Transverse colon (tissue), 4 donors: ENCODE data around the gene PSMA5. TPM values are rescaled to one million over a fixed set of nuclear protein-coding genes. Genes with fewer than 3 reads are reported as not detected.

ENCODE experiments used
- DNase-seq: peaks from one replicate; pipeline ENCODE4 v3.0.0-alpha.2; 2019
- H3K27ac ChIP-seq, 4 donors: fragments of 200-600 bp; sonication (generic); 2 replicates each; pipeline ENCODE4 v1.5.1; 2016 to 2018; ENCODE audit warnings: inconsistent platforms in 4 of 4
- H3K27me3 ChIP-seq: fragments of 200-600 bp; sonication (generic); 2 replicates; pipeline ENCODE4 v1.5.1; 2017; ENCODE audit warnings: inconsistent platforms
- H3K36me3 ChIP-seq, 4 donors: fragments of 200-600 bp; sonication (generic); 2 replicates each; pipeline ENCODE4 v1.5.1; 2017 to 2019; ENCODE audit warnings: inconsistent platforms in 4 of 4
- H3K4me1 ChIP-seq, 4 donors: fragments of 200-600 bp; sonication (generic); 2 replicates each; pipeline ENCODE4 v1.5.1; 2017 to 2020; ENCODE audit warnings: inconsistent platforms in 4 of 4
- H3K4me3 ChIP-seq, 4 donors: fragments of 200-600 bp; sonication (generic); 1 replicate in 1 of 4; 2 replicates in 3 of 4; pipeline versions ENCODE4 v1.5.1 to v1.6.1; 2017 to 2019; ENCODE audit warnings: inconsistent platforms in 4 of 4
- H3K9me3 ChIP-seq, 2 donors: fragments of 200-600 bp; sonication (generic); 2 replicates each; pipeline ENCODE4 v1.5.1; 2017 to 2019; ENCODE audit warnings: inconsistent platforms in 2 of 2
- EP300 ChIP-seq: sonication (generic); formaldehyde crosslinking; IDR thresholded peaks from one replicate; pipeline ENCODE4 v1.6.1; 2017; ENCODE audit warnings: antibody characterized with exemption, low read depth
- POLR2A ChIP-seq: fragments of 450-650 bp; IDR thresholded peaks from one replicate; pipeline ENCODE4 v1.6.1; 2016; ENCODE audit warnings: antibody characterized with exemption, mild to moderate bottlenecking, moderate library complexity
- POLR2AphosphoS5 ChIP-seq, 3 donors: sonication (generic); formaldehyde crosslinking; IDR thresholded peaks; one replicate each; pipeline ENCODE4 v1.6.1; 2016; ENCODE audit warnings: antibody characterized with exemption in 3 of 3
- WGBS, 2 donors: methylation state at CpG; one replicate each; pipeline ENCODE4 v1.1.5; 2018; ENCODE audit warnings: low coverage in 1 of 2; 5-methylcytosine and 5-hydroxymethylcytosine counted together
- in situ Hi-C, 4 donors: fragments of 200-750 bp; cut with MboI; loops; one replicate each; pipeline versions ENCODE4 v1.15.0 to v1.15.1; 2017; ENCODE audit warnings: low sequenced_read_pairs in 3 of 4, low pct_ligation_motif_present in 1 of 4, low pct_unique_long_range_greater_than_20kb in 1 of 4
- intact Hi-C: fragments of 100-400 bp; cut with DNase I; formaldehyde crosslinking; loops from one replicate; pipeline ENCODE4 v1.15.1; 2023; ENCODE audit warnings: low total_unique reads
- total RNA-seq, 4 donors: library from RNA; depleted of rRNA; stranded (reverse); fragments of >200 nt; gene quantifications; one replicate each; pipeline ENCODE4 v1.1.0, GENCODE V29; 2016
- TF ChIP-seq, protein P1 (sequence below), 5 experiments: fragments of 200-600 bp in 3 of 5; fragments of 450-650 bp in 2 of 5; sonication (generic) in 3 of 5; IDR thresholded peaks; 1 replicate in 2 of 5; 2 replicates in 3 of 5; pipeline ENCODE4 v1.5.1; 2016 to 2017; ENCODE audit warnings: antibody characterized with exemption in 5 of 5, inconsistent platforms in 3 of 5, mild to moderate bottlenecking in 2 of 5, moderate library complexity in 1 of 5

PSMA5 gene
- total RNA-seq, 4 donors from 2014 or later = 28.4 to 41.8 (median 33.3) TPM

DNA sequence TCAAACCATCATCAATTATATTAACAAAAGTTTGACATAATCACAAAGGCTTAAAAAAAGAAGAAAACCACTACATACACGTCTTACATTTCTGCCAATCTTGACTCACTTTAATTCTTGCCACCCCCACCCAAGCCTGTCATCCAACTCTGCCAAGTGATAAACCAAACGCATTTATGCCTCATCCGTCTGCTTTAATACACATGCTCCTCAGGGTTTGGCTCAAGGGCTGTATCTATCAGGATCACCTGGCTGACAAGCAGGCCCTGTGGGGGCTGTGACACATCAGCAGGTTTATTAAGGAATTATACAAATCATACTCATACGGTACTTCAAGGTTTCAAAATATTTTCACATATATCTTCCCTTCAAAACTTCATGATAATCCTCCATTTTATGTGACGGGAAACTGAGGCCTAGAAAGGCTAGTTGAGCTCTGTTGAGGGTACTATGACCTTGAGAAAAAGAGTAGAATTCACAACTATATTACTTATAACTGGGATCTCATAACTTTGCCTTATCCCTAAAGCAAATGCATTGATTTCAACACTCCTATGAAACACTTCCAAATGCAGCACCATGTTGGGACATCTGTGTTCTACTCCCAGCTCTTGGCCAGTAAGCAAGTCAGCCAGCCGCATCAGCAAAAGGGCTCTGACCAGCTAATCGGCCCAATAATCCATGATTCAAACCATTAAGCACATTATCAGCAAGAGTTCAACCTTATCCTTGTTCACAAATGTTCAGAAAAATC lies 37.2 kb downstream of the PSMA5 start:
- no peaks in the 10 kb centered on the region for H3K9me3 ChIP-seq
- WGBS, 2 donors = 66 to 69% methylated on average over 5 to 7 of the region's 7 CpGs
- in situ Hi-C loops = no loop called here
- peaks cover 34 to 78% (median 48%) of the 10 kb centered on the region in 4 donors for H3K4me1 ChIP-seq
- intact Hi-C loops = no loop called here
- no peaks in the 10 kb centered on the region for H3K36me3 ChIP-seq
- DNase-seq = no peak
- H3K27ac ChIP-seq = peak overlapping the region; percentile 85 to 89 (median 86)
- TF ChIP-seq POLR2A = no peak
- TF ChIP-seq, protein P1, sequence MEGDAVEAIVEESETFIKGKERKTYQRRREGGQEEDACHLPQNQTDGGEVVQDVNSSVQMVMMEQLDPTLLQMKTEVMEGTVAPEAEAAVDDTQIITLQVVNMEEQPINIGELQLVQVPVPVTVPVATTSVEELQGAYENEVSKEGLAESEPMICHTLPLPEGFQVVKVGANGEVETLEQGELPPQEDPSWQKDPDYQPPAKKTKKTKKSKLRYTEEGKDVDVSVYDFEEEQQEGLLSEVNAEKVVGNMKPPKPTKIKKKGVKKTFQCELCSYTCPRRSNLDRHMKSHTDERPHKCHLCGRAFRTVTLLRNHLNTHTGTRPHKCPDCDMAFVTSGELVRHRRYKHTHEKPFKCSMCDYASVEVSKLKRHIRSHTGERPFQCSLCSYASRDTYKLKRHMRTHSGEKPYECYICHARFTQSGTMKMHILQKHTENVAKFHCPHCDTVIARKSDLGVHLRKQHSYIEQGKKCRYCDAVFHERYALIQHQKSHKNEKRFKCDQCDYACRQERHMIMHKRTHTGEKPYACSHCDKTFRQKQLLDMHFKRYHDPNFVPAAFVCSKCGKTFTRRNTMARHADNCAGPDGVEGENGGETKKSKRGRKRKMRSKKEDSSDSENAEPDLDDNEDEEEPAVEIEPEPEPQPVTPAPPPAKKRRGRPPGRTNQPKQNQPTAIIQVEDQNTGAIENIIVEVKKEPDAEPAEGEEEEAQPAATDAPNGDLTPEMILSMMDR (IDR thresholded peaks at IDR 0.05) = no peak
- no peak for TF ChIP-seq EP300
- H3K4me3 ChIP-seq = no peak overlapping the region
- no peaks in the 10 kb centered on the region for H3K27me3 ChIP-seq

DNA sequence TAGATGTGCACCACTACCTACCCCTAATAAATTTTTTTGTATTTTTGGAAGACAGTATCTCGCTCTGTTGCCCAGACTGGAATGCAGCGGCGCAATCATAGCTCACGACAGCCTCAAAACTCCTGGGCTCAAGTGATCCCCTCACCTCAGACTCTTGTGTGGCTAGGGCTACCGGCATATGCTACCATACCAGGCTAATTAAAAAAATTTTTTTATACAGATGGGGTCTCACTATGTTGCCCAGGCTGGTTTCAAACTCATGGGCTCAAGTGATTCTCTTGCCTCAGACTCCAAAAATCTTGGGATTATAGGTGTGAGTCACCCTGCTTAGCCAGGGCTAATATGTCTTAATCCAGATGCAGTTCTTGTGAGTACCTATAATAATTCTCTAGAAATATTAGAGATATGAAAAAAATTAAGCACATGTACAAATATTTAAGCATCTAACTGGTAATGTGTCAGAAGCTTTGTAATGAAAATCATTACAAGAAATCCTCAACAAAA lies 38.0 kb downstream of the PSMA5 start:
- Histone ChIP-seq H3K27ac (peak overlapping the region in 2 of 4 donors; percentile 85), H3K36me3 (no peaks in the 10 kb centered on the region), H3K9me3 (no peaks in the 10 kb centered on the region), H3K27me3 (no peaks in the 10 kb centered on the region), H3K4me1 (peaks cover 28 to 72% (median 40%) of the 10 kb centered on the region in 4 donors), H3K4me3 (no peak overlapping the region)
- TF ChIP-seq, protein P1 (IDR thresholded peaks at IDR 0.05) = no peak
- no peak for TF ChIP-seq POLR2AphosphoS5 (IDR thresholded peaks at IDR 0.05)
- TF ChIP-seq EP300 = no peak
- no peak for TF ChIP-seq POLR2A
- DNase-seq = no peak
- intact Hi-C loops (no loop called here), in situ Hi-C loops (no loop called here)
- 90 to 95% methylated on average over 4 to 5 of the region's 5 CpGs for WGBS, 2 donors

DNA sequence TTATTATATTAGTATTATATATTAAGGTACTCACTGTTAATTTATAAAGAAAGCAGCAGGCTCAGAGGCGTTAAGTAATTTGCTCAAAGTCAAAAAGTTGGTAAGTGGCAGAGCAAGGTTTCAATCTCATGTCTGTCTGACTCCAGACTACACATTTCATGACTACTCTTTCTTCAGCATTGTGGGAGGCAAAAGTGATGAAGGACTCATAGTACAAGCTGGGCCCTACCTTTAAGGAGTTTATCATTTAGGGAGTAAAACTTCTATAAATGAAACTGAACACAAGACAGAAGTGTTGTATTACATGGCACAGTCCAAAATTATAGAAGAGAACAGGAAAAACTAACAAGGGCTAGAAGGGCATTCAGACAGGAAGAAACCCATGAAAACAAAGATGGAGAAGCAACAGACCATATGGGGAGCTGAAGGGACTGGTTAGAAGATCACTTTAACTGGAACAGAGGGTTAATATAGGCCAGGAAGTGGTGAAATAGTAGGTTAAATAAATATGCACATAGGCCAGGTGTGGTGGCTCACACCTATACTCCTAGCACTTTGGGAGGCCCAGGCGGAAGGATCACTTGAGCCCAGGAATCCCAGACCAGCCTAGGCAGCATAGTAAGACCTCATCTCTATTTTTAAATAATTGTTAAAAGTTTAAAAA lies 40.1 kb downstream of the PSMA5 start:
- no peak for DNase-seq
- H3K36me3 ChIP-seq = no peaks in the 10 kb centered on the region
- no peak overlapping the region for H3K4me3 ChIP-seq
- peak overlapping the region; percentile 23 to 53 (median 46) for H3K27ac ChIP-seq
- peaks cover 12 to 58% (median 23%) of the 10 kb centered on the region in 4 donors for H3K4me1 ChIP-seq
- no peaks in the 10 kb centered on the region for H3K27me3 ChIP-seq
- 82 to 87% methylated on average over 1 to 2 of the region's 2 CpGs for WGBS, 2 donors
- H3K9me3 ChIP-seq = no peaks in the 10 kb centered on the region
- in situ Hi-C loops (no loop called here), intact Hi-C loops (no loop called here)
- TF ChIP-seq EP300 (no peak), POLR2AphosphoS5 (IDR thresholded peaks at IDR 0.05) (no peak), POLR2A (no peak)
- TF ChIP-seq, protein P1 (IDR thresholded peaks at IDR 0.05) = no peak

DNA sequence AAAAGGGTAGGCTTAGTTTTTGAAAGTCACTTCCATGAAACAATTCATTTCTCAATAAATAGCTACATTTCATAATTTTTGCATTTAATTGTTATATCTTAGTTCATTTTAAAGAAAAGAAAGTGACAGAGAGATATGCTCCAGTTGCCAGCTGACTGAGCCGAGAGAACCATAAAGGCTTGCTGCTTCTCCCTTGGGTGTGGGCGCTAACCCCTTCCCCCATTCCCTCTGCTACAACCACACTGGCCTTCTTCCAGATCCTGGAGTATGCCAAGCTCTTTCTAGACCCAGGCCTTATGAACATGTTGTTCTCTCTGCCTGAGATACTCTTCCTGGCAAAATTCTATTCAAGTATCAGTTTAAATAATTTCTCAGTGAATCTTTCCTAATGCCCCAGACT lies 40.8 kb downstream of the PSMA5 start:
- H3K4me1 ChIP-seq = peaks cover 12 to 50% (median 23%) of the 10 kb centered on the region in 4 donors
- H3K27me3 ChIP-seq = no peaks in the 10 kb centered on the region
- TF ChIP-seq POLR2AphosphoS5 (IDR thresholded peaks at IDR 0.05) = peak in 1 of 3 donors; percentile 24
- TF ChIP-seq, protein P1 (IDR thresholded peaks at IDR 0.05) = no peak
- no peaks in the 10 kb centered on the region for H3K36me3 ChIP-seq
- peak overlapping the region; percentile 23 to 53 (median 46) for H3K27ac ChIP-seq
- no peaks in the 10 kb centered on the region for H3K9me3 ChIP-seq
- DNase-seq = peak; percentile 23
- in situ Hi-C loops = no loop called here
- intact Hi-C loops = no loop called here
- 51 to 55% methylated on average over 2 of the region's 2 CpGs for WGBS, 2 donors
- H3K4me3 ChIP-seq = no peak overlapping the region
